NCI-H526 (cell line): ENCODE data around the gene KCTD17.

ENCODE experiments used
- DNase-seq, 2 experiments: peaks; one replicate each; lab custom pipeline; 2025; lab: John Stamatoyannopoulos, UW

Gene KCTD17

DNA sequence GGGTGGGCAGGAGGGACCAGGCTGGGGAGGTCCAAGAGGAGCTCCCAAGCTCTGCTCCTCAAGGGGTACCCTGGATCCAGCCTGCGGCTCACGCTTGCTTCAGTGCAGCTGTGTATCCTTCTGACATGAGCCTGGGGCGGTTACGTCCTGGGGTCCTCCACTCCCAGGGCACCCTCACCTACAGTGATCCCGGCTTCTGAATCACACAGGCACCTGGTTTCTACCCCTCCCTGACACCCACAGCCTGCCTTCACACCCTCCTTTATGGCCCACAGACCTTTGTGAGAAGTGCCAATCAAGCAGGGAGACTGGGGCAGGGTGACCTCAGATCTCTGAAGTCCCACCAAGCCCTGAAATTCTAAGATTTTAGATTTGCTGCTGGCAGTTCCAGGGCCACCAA lies 30.5 kb upstream of the KCTD17 start:
- no peak for DNase-seq

DNA sequence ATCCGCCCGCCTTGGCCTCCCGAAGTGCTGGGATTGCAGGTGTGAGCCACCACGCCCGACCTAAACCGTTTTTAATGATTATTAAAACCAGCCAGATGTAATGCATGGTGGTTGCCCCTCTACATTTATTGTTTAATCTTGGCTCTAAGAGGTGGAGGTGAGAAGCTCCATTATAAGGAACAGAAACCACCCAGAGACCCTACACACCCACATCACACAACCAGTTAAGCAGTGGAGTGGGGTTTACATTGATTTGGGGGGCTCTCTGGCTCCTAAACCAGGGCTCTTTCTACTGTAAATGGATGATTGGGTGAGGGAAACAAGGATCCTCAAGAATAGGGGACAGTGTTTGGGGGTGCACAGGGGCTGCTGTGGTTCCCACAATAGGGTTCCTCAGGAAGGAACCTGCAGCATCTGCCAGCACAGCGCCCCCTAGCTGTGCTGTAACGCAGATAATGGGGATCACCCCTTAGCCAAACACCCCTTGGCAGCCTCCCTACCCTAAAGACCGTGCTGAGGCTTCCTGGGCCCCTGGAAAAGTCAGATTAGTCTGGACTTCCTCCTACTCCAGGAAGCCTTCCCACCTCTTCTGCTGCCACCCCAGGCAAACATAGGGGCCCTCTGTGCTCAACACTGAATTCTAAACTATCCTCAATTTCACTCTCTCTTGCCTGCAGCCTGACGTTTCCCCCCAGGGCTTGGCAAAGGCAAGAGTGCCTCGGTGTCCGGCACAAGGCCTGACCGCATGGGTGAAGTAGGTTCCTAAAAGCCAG lies 29.6 kb upstream of the KCTD17 start:
- peak in 1 of 2 experiments; percentile 33 for DNase-seq

DNA sequence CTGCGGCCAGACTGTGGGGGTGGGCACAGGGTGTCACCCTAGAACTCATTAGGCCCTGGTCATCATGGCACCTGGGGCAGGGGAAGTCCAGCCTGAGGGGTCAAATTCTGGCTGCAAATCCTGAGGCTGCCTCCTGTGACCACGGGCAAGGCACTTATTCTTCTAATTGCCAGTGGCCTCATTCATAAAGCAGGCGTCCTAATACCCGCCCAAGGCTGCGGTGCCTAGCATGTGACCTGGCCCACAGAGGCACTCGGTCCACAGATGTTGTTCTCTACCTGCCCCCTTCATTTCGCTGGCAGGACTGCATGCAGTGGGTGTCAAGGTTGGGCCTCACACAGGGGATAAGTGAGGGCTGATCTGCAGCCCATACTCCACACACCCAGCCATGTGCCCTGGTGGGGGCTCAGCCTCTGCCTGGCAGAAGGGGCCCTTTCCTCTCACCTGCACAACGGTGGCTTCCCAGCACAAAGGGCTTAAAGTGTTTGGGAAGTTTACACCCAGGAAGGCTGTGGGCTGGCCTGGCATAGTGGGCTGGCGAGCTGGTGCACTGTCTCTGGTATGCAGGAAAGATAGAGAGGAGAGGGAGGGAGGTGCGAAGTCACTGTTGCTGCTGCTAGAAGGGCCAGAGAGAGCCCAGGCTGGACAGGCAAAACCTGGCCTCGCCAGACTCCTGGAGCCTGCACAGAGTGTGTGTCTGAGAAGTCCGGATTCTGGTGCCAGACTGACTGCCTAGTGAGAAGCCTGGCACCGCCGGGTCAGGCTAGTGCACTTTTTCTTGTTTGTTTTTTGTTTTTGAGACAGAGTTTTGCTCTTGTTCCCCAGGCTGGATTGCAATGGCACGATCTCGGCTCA lies 28.8 kb upstream of the KCTD17 start:
- DNase-seq: no peak

DNA sequence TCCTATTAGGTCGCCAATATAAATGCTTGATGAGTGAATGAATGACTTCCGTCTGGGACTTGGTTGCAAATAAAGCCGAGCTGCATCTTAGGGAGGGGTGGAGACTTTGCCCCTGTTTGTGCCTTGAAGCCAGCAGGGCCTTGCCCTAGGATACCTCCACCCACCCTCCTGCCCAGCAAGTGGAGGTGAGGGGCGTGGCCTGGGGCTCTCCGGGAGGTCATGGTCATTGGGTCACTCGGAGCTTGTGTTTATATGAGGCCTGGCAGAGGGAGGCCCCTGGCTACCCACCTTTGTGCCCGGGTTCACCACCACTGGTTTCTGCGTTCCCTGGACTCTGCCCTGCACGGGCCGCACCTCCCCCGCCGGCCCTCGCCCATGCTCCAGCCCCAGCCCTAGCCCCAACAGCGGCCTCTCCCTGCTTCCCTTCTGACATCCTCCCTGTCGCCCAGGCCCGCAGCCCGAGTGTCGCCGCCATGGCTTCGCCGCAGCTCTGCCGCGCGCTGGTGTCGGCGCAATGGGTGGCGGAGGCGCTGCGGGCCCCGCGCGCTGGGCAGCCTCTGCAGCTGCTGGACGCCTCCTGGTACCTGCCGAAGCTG lies 27.7 kb upstream of the KCTD17 start:
- no peak for DNase-seq

DNA sequence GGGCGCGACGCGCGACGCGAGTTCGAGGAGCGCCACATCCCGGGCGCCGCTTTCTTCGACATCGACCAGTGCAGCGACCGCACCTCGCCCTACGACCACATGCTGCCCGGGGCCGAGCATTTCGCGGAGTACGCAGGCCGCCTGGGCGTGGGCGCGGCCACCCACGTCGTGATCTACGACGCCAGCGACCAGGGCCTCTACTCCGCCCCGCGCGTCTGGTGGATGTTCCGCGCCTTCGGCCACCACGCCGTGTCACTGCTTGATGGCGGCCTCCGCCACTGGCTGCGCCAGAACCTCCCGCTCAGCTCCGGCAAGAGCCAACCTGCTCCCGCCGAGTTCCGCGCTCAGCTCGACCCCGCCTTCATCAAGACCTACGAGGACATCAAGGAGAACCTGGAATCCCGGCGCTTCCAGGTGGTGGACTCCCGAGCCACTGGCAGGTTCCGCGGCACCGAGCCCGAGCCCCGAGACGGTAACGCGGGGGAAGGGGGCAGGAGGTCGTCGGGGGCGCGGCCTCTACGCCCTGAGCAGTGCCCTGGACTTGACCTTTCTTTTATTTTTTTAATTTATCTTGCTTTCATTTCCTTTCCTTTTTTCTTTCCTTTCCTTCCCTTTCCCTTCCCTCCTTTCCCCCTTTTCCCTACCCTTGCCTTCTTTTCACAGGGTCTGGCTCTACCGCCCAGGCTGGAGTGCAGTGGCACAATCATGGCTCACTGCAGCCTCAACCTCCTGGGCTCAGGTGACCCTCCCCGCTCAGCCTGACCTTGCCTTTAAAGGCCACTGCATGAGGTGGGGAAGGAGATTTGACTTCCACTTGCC lies 27.0 kb upstream of the KCTD17 start:
- no peak for DNase-seq

DNA sequence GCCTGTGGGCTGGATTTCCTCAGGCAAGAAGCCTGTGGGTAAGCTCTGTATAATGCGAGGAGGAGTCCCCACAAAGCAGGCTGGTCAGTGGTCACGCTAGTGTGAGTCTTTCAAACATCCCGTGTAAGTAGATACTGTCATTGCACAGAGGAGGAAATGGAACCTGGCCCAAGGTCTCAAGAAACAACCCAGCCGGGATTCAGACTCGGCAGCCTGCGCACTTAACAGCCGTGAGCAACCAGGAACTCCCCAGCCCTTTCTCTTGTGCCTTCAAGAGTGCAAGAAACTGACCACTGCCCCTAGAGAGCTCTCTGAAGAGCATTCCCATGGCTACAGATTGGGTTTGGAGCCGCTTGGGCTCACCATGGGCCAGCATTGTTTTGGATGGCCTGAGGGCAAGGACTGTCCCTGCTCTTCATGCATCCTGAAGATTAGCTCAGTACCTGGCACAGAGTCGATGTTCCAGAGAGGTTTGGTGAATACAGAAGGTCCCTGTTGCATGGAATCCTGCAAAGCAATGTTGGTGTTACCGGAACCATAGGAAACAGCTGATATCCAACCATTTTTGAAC lies 26.0 kb upstream of the KCTD17 start:
- DNase-seq: no peak

DNA sequence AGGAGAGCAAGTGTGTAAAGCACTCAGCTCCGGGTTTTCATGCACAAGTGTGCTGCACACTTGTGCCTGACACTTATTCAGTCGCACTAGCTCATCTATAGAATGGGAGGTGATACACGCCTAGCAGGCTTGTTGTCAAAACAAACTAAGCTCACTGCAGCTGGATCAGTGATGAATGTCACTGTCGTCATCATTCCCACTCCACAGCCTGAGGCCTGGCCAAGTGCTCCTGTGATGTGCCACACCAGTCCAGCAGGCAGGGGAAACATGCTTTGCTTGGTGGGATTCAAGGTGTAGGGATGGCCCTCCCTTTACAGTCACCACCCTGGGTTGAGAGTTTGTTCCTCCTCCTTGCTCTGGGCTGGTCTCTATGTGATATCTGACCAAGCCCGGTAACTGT lies 25.2 kb upstream of the KCTD17 start:
- DNase-seq: no peak

DNA sequence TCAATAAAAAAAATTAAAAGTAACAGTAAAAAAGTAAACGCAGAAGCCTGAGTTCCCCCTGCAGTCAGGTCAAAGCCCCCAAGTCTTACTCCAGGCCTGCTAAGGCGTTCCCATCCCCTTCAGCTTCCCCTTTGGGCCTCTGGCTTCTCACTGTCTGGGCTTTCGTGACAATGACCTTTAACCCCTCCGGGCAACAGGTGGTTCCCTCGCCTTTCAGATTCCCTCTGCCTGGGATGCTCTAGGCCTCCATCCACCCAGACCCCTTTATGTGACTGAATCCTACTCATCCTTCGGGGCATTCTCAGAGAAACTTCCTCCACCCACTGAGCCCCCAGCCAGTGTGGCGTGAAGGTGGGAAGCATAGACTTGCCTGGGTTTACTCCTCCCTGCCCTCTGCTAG lies 24.0 kb upstream of the KCTD17 start:
- DNase-seq: no peak

DNA sequence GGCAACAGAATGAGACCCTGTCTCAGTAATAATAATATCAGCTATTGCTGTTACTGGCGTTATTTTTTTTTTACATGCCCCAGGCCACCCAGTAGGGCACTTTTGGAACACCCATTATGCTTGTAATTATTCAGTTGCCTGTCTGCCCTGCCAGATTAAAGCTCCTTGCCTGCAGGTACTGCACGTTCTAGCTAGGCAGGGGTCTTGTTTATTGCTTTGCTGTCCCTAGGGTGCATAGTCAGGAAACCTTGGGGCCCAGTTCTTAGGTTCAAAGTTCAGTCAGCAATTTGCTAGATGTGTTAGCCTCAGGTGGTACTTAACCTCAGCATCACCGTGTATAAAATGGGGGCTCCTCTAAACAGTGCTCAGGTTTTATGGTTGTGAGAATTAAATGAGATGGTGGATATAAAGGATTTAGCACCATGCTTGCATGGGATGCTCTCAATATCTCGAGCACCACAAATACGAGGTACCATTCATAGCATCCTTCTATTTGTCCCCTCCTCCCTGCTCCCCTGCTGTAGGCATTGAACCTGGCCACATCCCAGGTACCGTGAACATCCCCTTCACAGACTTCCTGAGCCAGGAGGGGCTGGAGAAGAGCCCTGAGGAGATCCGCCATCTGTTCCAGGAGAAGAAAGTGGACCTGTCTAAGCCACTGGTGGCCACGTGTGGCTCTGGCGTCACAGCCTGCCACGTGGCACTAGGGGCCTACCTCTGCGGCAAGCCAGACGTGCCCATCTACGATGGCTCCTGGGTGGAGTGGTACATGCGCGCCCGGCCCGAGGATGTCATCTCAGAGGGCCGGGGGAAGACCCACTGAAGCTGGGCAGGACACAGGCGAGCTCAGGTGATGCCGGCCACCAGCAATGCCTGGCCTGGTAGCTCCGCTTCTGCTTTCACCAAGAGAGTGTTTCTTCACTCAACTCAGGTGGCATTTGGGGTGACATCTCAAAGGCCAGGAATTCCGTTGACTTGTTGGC lies 22.6 kb upstream of the KCTD17 start:
- no peak for DNase-seq

DNA sequence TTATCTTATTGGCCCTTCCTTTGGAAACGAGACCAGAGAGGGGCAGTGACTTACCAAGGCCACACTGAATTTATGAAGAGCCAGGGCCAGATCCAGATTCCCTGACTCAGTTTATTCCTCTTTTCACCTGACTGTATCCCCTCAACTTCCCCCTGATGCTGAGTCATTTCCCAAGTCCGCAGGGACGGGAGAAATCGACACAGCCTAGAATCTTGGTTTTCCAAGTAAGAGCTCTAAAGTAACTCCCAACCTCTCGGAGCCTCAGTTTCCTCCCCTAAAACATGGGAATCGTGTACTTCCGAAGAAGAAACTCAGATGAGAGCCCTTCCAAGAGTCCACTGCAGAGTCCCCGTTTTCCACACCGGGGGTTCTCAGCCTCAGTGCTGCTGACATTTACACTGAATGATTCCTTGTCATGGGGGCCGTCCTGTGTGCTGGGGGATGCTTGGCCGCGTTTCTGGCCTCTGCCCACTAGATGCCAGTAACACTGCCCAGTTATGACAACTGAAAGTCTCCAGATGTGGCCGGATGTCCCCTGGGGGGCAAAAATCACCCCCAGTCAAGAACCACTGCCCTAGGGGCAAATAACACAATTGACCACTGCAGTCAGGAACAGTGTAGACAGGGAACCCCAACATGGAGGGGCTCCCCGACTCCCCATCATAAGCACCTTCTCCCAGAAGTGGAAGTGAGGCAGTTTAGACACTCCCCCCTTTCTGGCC lies 20.8 kb upstream of the KCTD17 start:
- DNase-seq: no peak

DNA sequence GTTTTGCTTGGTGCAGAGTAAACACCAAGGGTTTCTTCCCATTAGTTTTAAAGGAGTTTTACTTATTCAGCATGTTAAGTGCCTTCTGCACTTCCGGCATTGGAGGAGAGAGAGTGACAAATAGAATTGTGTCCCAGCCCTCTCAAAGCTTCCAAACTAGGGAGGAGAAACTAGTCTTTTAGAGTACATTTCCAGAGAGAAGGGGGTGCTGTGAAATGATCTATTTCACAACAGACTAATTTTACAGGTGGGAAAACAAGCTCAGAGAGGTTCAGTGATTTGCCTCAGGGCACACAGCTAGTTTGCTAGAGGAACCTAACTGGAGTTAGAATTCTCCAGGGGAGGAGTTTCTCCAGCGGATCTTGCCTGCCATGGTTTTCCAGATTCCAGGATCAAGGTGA lies 19.4 kb upstream of the KCTD17 start:
- DNase-seq: no peak

DNA sequence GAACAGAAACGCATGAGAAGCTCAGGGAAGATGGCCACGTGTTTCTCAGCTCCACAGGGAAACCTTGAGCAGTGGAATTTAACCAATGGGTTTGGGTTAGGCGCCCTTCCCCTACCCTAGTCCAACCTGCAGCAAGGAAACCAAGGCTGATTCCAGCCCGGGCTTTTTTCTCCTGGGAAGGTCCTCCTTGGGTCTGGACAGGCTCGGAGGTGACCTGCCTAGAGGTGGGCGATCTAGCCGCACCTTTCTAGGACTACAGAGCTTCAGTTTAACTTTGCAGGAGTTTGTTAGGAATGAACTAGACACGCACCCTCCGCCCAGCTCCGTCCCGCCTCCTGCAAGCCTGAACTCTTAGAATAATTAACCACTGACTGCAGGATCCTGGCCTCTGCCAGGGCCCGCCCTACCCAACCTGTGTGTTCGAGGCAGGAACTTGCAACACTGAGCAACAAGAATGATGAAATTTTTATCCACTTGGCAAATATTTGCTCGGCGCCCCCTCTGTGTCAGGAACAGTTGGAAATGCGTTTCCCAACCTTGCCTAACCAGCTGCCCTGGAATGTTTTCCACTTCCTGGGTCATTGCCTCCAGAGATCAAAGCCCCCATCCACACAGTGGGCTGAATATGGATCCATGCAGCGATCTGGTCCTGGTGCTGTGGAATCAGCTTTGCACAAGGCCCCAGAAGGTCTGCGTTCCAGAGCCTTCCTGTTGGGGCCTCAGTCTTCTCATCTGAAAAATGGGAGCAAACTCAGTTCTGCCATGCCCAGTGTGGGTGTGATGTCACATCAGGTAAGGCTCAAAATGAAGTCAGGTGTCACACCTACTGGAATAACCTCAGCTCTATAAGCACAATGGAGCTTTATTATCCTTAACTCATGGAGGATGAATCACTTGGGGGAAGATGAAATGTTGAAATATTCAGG lies 18.7 kb upstream of the KCTD17 start:
- DNase-seq: no peak

DNA sequence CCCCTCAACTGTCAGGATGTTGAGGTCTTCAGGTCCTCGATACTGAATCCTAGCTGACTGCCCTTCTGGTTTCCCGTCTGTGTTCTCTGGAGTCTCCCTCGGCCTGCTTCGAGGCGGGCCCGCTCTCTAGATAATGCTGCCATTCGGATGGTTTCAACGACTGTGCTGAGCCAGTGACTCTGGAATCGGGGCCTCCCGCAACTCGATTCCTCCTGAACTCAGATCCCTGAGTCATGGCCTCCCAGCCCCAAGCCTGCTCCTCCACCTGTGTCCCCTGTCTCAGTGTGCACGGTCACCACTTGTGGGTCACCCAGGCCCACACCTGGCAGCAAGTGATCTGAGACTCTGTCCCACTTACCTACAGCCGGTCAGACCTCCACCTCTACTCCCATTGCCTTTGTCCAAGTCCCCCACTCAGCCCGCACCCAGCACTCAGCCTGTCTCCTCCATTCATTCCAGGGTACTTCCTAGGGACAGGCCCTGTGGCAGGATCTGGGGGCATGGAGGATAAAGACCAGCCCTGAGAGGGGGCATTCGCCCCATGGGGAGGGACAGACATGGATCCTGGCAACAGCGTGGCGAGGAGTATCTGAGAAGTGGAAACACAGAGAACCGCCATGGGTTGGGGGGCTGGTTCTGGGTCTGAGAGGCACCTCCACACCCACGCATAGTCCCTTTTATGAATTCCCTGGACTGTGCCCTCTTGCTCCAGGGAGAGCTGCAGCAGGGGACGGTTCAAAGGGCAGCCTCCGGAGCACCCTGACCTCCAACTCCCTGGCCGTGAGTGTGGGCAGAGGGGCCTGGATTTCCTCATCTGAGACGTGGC lies 17.7 kb upstream of the KCTD17 start:
- DNase-seq: no peak

DNA sequence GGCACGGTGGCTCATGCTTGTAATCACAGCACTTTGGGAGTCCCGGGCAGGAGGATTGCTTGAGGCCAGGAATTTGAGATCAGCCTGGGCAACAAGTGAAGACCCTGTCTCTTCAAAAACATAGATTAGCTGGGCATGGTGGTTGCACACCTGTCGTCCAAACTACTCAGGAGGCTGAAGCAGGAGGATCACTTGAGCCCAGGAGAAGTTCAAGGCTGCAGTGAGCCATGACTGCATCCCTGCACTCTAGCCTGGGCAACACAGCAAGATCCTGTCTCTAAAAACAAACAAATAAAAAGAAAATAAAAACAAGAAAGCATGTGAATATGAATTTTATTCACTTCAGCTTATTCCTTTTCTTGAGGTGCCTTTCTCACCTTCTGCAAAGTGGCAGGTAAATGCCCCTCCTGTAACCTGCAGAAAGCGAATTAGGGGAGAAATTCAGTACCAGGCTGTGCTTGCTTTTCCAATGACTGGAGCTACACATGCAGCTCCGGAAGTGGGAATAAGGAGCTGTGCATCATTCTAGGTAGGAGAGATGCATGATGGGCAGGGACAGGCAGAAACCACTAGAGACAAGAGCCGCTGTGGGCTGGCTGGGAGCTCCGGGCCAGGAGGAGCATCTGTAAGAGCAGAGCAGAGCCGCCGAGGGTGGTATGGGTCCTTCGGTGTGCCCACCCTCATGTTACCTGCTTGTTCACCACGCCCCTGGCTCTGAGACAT lies 14.7 kb upstream of the KCTD17 start:
- DNase-seq: no peak

DNA sequence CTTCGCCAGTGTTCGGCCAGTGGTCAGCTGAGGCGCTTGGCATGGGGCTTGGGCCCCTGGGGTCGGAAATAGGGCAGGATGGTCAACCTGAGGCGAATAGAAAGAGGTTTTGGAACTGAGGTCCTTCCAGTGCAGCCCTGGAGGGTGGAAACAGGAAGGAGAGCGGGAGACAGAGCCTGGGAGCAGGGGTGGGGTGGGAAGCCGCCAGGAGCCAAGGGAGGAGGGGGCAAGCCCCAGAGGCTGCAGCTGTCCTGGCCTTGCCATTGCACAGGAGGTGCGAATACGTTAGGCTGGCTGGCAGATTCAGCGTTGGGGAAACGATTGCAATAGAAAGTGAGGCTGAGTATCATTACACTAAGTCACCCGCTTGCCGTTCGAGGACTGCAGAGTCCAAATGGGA lies 13.9 kb upstream of the KCTD17 start:
- no peak for DNase-seq

DNA sequence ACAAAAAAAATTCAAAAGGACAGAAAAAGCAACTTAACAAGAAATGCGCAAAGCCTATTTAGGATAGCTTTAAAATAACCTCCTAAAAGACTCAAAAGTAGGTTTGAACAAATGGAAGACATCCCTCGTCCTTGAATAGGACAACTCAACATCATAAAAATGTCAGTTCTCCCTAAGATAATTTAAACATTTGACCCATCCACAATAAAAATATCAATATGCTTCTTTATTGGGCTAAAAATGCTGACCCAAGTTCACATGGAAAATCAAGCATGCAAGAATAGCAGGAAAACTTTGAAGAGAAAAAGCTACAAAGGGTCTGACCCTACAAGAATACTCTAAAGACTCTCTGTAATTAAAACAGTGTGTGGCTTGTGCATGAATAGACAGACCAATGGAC lies 12.1 kb upstream of the KCTD17 start:
- DNase-seq: no peak

DNA sequence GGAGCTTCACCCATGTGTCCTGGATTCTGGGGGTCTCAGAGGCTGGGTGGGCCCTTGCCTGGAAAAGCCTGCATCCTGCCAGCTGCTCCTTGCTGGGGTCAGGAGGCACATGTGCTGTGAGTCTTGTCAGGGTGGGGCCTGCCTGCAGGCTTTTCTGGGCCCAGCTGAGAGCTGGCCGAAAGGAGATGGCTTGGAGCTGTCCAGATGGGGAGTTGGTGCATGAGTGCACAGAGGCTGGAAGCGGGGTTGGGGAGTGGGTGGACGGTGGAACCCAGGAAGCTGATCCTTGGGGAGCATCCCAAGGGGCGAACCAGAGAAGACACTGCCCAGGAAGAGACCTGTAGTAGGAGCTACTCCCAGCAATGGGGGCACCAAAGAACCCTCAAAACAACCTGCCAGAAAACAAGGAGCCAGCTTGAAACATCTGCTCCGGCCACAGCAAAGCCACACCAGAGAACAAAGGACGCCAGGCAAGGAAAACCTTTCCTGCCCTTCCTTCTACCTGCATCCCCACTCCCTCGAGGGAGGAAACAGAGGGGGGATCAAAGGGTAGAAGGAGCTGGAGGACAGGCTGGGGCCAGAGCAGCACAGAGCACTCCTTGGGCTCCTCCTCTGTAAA lies 8.2 kb upstream of the KCTD17 start:
- no peak for DNase-seq
